A549 (cell line): ENCODE data around the gene SSPN.

ENCODE experiments used
- EP300 ChIP-seq, 2 experiments: fragments of >200 bp; sonication (Bioruptor Twin); formaldehyde crosslinking; IDR thresholded peaks; 2 replicates in 1 of 2; 3 replicates in 1 of 2; pipeline ENCODE4 v1.6.1; 2016 to 2017
- HOXB5 ChIP-seq: fragments of 250-450 bp; sonication (Bioruptor Pico); IDR thresholded peaks from 2 replicates; pipeline ENCODE4 v1.5.0; 2020; ENCODE audit warnings: mild to moderate bottlenecking, moderate library complexity
- NR3C1 ChIP-seq: fragments of >200 bp; sonication (Bioruptor Twin); formaldehyde crosslinking; IDR thresholded peaks from 3 replicates; pipeline ENCODE4 v1.6.1; 2017
- TF ChIP-seq, protein P1 (sequence below): fragments of >200 bp; sonication (Bioruptor Twin); formaldehyde crosslinking; IDR thresholded peaks from 3 replicates; pipeline ENCODE4 v1.5.1; 2016
- TF ChIP-seq, protein P2 (sequence below): fragments of 450-650 bp; IDR thresholded peaks from 2 replicates; pipeline ENCODE4 v1.6.1; 2014; ENCODE audit warnings: antibody characterized with exemption
- TF ChIP-seq, protein P3 (sequence below): fragments of 250-450 bp; sonication (Bioruptor Pico); IDR thresholded peaks from 2 replicates; pipeline ENCODE4 v1.5.0; 2021; ENCODE audit warnings: mild to moderate bottlenecking, moderate library complexity, borderline replicate concordance
- TF ChIP-seq, protein P4 (sequence below): fragments of 200-600 bp; sonication (generic); IDR thresholded peaks from 2 replicates; pipeline ENCODE4 v1.6.1; 2016; ENCODE audit warnings: antibody characterized with exemption, mild to moderate bottlenecking, moderate library complexity

DNA sequence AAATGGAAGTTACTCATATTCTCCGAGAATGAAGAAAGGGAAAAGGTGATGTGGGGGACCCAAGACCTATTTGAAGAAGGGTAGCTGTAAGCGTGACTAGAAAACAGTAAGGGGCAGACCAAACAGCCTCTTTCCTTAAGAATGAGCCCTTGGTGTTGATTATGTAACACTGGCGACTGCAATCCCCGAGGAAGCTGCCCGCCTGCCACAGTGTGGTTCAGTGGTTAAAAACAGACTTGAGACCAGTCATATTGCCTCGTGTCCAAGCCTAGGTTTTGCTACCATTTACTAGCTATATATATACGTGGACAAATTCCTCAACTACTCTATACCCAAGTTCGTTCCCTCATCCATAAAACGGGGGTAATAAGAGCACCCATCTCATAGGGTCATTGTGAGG is 49.1 kb downstream of the SSPN start:
- TF ChIP-seq, protein P1, sequence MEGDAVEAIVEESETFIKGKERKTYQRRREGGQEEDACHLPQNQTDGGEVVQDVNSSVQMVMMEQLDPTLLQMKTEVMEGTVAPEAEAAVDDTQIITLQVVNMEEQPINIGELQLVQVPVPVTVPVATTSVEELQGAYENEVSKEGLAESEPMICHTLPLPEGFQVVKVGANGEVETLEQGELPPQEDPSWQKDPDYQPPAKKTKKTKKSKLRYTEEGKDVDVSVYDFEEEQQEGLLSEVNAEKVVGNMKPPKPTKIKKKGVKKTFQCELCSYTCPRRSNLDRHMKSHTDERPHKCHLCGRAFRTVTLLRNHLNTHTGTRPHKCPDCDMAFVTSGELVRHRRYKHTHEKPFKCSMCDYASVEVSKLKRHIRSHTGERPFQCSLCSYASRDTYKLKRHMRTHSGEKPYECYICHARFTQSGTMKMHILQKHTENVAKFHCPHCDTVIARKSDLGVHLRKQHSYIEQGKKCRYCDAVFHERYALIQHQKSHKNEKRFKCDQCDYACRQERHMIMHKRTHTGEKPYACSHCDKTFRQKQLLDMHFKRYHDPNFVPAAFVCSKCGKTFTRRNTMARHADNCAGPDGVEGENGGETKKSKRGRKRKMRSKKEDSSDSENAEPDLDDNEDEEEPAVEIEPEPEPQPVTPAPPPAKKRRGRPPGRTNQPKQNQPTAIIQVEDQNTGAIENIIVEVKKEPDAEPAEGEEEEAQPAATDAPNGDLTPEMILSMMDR, result no peak
- TF ChIP-seq EP300 (IDR thresholded peaks at IDR 0.05), result no peak
- TF ChIP-seq, protein P2, sequence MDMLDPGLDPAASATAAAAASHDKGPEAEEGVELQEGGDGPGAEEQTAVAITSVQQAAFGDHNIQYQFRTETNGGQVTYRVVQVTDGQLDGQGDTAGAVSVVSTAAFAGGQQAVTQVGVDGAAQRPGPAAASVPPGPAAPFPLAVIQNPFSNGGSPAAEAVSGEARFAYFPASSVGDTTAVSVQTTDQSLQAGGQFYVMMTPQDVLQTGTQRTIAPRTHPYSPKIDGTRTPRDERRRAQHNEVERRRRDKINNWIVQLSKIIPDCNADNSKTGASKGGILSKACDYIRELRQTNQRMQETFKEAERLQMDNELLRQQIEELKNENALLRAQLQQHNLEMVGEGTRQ, result no peak
- TF ChIP-seq, protein P3, sequence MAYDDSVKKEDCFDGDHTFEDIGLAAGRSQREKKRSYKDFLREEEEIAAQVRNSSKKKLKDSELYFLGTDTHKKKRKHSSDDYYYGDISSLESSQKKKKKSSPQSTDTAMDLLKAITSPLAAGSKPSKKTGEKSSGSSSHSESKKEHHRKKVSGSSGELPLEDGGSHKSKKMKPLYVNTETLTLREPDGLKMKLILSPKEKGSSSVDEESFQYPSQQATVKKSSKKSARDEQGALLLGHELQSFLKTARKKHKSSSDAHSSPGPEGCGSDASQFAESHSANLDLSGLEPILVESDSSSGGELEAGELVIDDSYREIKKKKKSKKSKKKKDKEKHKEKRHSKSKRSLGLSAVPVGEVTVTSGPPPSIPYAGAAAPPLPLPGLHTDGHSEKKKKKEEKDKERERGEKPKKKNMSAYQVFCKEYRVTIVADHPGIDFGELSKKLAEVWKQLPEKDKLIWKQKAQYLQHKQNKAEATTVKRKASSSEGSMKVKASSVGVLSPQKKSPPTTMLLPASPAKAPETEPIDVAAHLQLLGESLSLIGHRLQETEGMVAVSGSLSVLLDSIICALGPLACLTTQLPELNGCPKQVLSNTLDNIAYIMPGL (CRISPR knock-in tag), result no peak
- TF ChIP-seq, protein P4, sequence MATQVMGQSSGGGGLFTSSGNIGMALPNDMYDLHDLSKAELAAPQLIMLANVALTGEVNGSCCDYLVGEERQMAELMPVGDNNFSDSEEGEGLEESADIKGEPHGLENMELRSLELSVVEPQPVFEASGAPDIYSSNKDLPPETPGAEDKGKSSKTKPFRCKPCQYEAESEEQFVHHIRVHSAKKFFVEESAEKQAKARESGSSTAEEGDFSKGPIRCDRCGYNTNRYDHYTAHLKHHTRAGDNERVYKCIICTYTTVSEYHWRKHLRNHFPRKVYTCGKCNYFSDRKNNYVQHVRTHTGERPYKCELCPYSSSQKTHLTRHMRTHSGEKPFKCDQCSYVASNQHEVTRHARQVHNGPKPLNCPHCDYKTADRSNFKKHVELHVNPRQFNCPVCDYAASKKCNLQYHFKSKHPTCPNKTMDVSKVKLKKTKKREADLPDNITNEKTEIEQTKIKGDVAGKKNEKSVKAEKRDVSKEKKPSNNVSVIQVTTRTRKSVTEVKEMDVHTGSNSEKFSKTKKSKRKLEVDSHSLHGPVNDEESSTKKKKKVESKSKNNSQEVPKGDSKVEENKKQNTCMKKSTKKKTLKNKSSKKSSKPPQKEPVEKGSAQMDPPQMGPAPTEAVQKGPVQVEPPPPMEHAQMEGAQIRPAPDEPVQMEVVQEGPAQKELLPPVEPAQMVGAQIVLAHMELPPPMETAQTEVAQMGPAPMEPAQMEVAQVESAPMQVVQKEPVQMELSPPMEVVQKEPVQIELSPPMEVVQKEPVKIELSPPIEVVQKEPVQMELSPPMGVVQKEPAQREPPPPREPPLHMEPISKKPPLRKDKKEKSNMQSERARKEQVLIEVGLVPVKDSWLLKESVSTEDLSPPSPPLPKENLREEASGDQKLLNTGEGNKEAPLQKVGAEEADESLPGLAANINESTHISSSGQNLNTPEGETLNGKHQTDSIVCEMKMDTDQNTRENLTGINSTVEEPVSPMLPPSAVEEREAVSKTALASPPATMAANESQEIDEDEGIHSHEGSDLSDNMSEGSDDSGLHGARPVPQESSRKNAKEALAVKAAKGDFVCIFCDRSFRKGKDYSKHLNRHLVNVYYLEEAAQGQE, result no peak
- no peak for TF ChIP-seq NR3C1
- TF ChIP-seq HOXB5 (CRISPR knock-in tag), result no peak
